ENCODE data around the gene ATP10D.

Gene ATP10D

GRCh38 chr4:47598896-47599295 lies 113.8 kb downstream of the ATP10D start:
- DNase-seq: no peak

DNA sequence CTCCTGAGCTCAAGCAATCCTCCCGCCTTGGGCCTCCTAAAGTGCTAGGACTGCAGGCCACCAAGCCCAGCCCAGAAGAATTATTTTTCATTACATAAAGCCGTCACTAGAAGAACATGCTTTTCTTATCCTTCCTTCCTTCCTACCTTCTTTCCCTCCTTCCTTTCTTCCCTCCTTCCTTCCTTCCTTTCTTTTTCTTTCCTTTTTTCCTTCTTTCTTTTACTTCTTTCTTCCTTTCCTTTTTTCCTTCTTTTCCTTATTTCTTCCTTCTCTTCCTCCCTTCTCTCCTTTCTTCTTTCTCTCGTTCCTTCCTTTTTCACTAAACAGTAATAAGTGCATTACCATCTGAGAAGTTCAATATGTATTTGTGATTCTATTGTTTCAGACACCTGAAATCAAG lies 121.4 kb downstream of the ATP10D start:
- no peak for DNase-seq

GRCh38 chr4:47612116-47613023 lies 127.3 kb downstream of the ATP10D start:
- DNase-seq: no peak

- no peak for DNase-seq
Measured at GRCh38 chr4:47615385-47615784, 130.3 kb downstream of the ATP10D start.

DNA sequence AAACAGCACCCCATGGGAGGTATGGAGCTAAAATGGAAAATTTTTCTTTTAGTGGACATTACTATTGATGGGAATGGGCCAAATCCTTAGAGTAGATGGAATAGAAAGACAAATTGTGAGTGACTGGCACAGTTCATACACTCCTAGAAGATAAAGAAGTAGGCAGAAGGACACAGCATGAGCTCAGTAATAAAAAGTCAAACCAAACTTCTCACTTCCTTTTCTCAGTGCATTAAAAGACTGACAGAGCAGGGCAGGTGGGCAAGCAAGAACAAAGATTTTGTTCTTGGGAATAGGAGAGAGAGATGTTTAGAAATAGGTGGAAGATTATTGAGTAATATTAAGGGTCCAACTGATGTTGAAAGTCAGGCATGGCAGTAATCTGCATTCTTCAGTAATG lies 132.5 kb downstream of the ATP10D start:
- no peak for DNase-seq

DNA sequence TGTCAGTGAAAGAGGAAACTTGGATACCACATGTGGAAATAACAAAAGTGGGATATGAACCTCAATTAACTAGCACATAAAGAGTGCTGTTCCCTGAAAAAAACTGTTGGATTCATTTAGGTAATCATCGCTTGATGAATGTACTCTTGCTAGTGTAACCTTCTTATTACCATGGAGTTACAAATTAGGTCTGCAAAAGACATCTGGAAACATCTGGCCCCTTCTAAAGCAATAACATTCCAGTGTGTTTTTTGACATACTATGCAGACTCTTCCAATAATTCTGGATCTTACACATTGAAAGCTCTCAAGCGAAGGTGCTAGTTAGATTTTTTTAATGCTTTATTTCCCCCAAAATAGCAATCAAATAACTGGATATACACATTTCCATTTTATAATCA lies 134.6 kb downstream of the ATP10D start:
- no peak for DNase-seq

DNA sequence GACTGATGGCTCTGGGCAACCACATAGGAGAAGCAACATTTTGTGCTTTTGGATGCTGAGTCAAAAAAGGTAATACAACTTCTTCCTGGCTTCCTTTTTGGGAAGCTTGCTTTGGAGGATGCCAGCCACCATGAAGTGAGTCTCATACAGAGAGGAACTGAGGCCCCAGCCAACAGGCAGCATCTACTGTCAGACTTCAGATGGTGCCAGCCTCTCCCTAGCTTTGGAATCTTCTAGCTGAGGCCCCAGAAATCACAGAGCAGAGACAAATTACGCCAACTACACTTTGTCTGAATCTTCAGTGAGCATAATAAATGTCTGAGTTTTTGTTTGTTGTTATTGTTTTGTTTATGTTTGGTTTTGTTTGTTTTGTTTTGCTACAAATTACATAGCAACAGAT lies 136.1 kb downstream of the ATP10D start:
- no peak for DNase-seq

GRCh38 chr4:47624031-47624441 lies 139.0 kb downstream of the ATP10D start:
- DNase-seq: no peak

DNA sequence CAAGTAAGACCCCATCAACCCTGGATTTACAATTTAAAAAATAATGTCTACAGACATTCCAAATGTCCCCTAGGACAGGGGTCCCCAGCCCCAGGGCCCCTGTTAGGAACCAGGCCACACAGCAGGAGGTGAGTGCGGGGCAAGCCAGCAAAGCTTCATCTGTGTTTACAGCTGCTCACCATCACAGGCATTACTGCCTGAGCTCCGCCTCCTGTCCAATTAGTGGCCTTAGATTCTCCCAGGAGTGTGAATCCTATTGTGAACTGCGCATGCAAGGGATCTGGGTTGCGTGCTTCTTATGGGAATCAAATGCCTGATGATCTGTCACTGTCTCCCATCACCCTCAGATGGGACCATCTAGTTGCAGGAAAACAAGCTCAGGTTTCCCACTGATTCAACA lies 146.1 kb downstream of the ATP10D start:
- DNase-seq: no peak

DNA sequence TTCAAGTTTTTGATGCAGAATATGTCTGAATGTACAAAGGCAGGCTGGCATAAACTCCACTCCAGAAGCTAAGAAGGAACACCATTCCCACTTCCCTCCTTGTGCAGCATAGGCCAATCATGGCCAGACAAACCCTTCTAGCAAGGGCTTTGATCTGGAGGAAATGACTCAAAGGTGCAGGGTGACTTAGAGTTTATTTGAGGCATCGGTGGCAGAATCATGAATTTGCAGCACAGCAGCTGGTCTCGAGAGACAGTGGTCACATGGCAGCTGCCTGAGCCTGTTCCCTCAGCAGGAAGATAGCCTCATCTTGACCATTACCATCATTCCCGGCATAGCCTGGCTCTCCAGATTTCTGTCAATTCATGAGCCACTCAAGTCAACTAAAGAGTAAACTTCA lies 154.5 kb downstream of the ATP10D start:
- DNase-seq: no peak

DNA sequence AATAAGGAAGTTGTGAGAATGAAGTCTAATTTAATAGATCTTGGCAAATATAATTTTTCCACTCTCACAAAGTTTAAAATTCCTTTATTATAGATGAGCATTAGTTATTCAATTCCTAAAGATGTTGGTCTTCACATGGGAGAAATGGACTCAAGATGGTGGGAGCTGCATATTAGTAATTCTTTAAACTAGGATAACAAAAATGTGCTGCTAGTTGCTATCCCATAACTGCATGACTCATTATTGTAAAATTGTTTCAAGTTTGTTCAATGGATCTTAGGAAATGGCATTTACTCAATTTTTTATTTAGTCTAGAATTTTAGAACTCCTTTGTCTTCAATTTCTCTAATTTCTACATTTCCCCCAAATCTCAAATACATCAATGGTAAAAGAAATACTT lies 155.8 kb downstream of the ATP10D start:
- DNase-seq: no peak

DNA sequence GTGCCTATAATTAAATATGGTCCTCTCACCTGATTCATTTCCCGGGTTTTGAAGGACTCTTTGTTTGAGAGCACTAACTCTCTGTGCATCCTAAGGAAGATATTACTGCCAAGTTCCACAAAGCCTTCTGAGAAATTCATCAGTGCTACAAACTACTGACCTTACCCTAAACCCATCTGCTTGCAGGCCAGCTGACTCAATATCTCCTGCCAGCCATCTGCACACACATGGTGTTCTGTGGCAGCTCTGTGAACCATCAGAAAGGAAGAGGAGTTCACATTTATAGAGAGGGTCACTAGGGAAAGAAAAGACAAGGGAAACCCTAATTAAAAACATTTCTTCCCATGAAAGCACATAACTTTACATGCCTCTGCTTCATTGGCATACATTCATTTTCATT lies 156.7 kb downstream of the ATP10D start:
- no peak for DNase-seq

DNA sequence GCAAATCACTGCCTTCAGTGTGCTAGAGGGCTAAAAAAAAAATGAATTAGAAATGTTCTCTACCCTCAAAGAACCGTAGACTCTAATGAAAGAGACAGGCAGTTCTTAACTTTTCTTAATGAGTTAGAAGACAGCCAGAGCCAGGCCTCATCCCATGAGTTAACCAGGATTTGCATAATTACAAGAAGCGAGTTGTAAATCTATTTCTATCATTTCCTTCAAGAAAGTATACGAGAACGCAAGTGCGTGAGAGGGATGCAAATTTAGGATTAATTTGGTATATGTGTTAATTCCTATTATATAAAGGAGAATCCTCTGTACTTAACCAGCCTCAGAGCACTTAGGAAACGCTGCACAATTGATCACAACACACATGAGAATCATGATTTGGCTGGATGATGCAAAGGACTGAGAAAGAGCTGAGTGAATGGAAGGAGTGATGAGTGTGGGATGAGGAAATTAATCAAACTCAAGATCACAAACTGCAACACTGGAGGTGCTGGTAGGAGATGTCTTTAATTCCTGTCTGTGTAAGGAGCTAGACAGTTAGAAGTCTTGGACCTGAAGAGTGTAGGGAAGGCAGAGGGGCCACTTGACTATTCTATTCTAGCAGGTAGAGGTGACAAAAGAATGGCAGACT lies 157.2 kb downstream of the ATP10D start:
- no peak for DNase-seq
